Embryonic facial prominence (tissue), 1 donor: ENCODE data around the gene TTC33.
"Not testable (repeated sequence)": the region's sequence is repeated elsewhere in the genome, so short reads cannot be mapped to it uniquely, and the experiment has no call there.

Experiments
- DNase-seq: peaks from one replicate; pipeline ENCODE4 v3.0.0-alpha.2; 2016; ENCODE audit errors: extremely low spot score

Gene TTC33

DNA sequence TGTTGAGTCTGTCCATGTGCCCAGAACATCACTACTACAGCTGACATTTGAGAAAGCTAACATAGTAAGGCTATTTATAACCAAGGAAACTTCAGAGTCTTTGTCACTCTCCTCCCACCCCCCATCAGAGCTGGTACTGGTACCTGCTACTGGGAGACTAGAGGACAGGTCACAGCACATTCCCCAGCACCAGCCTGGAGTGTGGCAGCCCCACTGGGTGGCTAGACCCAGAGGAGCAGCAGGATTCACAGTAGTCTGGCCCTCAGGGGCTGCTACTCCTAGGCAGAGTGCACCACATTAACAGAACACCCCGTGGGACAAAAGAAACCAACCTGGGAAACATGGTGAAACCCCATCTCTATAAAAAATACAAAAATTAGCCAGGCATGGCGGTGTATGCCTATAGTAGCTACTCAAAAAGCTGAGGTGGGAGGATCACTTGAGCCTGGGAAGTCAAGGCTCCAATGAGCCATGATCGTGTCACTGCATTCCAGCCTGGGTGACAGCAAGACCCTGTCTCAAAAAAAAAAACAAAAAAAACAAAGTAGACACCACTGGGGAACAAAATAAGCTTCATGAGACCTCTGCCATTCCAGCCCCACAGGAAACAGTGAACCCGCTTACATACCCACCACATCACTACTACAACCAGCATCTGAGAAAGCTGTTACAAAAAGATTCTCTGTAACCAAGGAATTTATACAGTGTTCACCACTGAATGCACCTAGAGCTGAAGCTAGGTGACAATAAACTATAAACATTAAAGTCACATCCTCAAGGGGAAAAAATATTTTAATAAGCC, 102.3 kb downstream of the TTC33 start:
- no peak for DNase-seq

GRCh38 chr5:40652441-40653220, 103.1 kb downstream of the TTC33 start:
- no peak for DNase-seq

DNA sequence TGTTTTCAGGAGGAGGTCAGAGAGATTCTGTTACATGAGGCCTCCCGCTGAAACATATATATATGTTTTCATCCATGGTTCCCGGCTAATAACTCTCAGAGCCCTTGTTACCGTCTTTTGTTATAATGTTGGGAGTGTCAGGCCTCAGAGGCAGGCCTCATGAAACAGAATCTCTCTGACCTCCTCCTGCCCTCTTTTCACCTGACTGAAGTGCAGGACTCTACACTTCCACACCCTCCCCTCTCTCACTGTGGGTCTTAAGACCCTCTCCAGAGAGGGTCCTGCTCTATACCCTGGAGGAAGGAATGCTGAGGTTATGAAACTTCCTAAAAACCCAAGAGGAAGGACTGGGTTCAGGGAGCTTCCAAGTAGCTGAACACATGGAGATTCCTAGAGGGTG, 104.6 kb downstream of the TTC33 start:
- no peak for DNase-seq

GRCh38 chr5:40649463-40650030, 106.2 kb downstream of the TTC33 start:
- no peak for DNase-seq

DNA sequence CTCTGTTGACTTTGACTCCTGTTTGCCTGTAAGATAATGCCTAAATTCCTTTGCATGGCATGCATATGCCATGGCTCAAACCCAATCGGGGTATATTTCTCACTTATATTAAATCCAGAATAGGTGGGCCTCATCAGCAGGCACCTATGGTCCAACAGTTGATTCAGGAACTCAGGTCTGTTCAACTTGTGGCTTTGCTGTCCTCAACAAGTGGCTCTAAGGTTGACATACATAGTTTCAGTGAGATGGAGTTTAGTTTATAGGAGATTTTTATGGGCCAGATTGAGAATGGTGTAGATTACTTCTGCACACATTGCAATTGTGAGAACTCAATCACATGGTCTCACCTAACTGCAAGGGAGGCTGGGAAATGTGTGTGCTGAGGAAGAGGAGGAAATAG, 107.6 kb downstream of the TTC33 start:
- DNase-seq = no peak

DNA sequence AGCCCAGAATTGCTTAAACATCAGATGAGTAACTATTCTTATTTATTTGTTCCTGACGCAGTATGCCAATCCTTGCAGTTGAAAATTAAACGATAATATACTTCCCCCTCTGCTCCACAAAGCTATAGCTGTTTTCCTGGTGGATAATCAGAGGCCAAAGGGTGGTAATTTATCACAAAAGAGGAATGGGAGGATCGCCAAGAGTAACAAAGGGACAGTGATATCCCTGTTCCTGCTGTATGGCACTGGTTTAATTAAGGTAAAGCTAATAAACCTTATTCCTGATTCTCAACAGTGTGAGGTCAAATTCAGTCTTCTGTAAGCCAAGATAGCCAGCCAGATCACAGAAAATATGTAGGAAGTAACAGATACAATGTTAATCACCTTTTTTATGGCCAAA, 109.5 kb downstream of the TTC33 start:
- DNase-seq = no peak

DNA sequence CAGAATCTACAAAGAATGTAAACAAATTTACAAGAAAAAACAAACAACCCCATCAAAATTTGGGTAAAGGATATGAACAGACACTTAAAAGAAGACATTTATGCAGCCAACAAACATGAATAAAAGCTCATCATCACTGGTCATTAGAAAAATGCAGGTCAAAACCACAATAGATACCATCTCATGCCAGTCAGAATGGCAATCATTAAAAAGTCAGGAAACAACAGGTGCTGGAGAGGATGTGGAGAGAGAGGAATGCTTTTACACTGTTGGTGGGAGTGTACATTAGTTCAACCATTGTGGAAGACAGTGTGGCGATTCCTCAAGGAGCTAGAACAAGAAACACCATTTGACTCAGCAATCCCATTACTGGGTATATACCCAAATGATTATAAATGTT, 116.2 kb downstream of the TTC33 start:
- not testable (repeated sequence) for DNase-seq

- DNase-seq = no peak
These were observed 121.2 kb downstream of the TTC33 start for GRCh38 chr5:40634593-40634992.

DNA sequence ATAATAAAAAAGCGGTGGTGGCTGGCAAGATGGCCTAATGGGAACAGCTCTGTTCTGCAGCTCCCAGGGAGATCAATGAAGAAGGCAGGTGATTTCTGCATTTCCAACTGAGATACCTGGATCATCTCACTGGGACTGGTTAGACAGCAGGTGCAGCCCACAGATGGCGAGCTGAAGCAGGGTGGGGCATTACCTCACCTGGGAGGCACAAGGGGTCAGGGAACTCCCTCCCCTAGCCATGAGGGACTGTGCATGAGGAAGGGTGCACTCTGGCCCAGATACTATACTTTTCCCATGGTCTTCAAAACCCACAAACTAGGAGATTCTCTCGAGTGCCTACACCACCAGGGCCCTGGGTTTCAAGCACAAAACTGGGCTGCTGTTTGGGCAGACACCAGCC, 121.6 kb downstream of the TTC33 start:
- no peak for DNase-seq

DNA sequence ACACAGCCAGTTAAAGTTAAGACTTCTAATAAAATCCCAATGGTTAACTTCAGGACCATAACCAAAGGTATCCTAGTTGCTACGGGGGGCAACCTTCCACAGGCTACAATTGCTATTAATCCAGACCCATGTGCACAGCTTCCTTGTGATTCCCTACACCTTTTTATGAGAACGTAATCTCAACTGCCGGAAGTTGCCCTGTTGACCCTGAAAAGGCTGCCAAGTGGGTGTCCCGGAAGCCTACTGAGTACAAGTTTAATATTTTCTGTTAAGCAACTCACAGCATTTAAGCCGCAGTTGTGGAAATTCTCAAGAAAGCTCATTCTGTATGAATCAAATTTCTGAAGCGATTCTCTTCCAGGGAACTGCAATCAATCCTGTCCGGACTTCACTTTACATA, 124.5 kb downstream of the TTC33 start:
- DNase-seq = no peak

DNA sequence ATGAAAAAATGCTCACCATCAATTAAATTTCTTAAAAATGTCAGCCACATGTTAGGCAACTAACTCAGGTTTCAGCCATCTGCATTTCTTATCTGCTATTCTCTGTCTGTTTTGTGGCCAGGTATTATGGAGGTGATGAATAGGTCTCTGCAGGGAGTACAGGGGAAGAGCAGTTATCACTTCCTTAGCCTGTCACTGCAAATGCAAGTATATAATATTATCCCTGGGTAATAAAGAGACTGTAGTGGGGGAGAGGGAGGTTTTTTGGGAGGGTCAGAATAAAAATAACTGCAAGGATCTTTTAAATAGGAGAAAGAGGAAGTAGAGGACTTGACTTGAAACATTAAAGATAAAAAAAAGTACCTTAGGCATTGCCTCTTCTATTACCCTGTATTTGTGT, 125.6 kb downstream of the TTC33 start:
- DNase-seq = no peak

DNA sequence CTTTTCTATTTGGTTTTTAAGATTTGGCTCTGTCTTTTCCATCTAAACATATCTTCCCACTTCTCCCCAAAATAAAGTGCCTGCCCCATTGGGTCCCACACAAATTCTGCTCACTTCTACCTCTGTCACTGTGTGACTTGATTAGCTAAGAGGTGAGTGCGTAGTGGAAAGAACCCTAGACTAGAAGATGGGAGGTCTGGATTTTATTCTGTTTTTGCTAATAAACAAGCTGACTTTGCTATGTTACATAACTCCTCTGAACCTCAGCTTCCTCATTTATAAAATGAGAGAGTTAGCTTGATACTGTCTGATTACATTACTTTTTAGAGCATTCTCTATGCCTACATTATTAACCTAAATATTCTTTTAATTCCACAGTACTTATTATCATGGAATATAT, 127.4 kb downstream of the TTC33 start:
- no peak for DNase-seq

DNA sequence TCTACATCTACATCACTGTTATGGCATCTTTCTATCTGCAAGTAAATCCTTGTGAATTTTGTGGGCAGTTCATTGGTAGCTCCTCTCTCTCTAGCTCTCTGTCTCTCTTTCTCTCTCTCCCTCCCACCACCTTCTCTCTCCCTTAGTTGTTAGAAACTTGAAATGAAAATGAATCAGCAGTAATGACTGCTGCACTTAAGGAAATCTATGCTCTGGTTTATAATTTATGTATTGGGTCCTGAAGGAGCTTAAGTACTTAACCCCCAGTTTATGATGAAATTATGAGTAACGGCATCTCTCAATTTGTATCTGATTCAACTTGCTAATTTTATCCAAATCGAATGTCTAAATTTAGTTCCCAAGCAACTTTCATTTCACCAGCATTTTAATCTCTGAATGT, 128.1 kb downstream of the TTC33 start:
- DNase-seq = no peak

- no peak for DNase-seq
These were observed 129.0 kb downstream of the TTC33 start for GRCh38 chr5:40626801-40627200.

DNA sequence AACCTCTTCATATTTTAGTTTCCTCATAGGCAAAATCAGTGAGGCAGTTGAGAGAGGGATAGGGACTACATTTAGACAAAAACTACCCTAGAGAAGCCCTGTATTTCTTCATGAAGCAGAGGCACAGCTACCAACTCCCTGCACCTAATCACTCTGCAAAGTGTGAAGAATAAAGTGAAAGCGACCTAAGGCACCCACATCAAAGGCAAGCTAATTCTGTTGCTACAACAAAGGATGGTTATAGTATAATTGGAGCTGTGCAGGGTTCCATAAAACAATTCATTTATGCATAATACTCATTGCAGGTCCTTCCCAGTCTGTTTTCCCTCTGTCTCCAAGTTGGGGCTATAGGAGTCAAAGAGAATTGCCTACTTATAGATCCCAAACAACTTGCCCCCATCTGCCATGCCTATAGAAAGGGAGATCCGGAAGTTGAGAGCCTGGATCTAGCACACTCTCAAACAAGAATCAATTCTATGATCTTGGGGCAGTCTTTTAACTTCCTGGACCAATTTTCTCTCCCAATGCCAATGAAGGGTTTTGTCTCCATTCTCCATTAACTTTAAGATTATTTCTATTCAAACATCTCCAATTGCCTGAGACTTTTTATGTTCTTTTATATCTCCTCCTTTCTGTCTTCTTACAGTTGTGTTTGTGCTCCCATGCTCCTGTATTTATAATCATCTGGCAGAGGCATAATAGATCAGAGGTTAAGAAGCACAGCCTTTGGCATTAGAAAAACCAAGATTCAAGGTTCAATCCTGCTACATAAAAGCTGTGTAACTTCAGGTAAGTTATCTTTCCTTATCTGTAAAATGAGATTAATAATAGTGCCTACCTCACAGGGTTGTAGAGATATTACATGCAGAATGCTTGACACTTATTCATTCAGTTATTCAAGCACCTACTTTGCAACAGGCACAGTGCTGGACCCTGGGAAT, 132.0 kb downstream of the TTC33 start:
- no peak for DNase-seq

DNA sequence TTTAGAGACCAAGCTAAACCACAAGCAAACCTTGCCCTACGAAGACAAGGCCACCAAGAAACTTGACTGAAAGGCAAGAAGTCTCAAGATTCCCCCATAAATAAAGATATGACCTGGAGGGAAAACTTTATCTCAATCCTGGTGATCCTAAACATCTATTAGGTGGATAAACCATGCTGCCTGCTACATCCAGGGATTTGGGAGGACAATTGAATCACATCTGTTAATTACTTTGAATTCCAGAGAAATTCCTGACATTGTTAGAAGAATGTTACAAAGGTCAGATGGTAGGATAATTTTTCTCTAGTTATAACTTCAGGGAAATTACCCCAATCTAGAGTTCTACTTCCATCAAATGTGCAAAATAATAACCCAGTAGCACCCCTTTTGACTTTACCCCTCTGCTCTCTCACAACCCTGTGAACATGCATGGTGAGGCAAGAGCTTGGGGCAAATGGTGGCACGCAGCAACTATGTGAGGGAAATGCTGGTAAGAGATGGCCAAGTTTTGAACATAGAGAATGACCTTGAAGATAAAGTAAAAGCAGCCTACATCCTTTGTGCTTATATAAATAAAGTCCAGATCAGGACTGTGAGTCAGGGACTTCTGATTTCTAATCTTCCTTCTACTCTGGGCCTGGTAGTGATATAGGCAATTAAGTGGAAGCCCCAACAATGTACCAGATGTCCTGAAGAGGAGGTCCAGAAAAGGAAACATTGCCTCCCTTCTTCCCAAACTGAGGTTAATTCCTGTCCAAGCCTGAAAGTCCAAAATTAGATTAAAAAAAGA, 133.1 kb downstream of the TTC33 start:
- DNase-seq = no peak

DNA sequence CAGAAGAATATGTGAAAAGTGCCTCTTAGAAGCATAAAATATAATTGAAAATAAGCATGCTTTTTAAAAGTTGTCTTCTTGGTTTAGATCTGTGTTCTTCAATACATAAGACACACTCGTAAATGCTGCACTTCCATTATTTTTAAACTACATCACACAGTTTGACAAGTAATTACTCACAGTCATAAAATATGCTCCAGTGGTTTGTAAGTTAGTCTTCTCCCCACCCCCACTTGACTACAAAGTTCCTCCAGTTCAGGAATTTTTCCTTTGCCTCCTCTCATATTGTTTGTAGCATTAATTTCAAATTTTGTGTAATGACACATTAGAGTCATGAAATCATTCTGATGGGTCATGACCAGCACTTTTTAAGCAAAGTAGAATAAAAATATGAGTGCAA, 136.3 kb downstream of the TTC33 start:
- DNase-seq = no peak

DNA sequence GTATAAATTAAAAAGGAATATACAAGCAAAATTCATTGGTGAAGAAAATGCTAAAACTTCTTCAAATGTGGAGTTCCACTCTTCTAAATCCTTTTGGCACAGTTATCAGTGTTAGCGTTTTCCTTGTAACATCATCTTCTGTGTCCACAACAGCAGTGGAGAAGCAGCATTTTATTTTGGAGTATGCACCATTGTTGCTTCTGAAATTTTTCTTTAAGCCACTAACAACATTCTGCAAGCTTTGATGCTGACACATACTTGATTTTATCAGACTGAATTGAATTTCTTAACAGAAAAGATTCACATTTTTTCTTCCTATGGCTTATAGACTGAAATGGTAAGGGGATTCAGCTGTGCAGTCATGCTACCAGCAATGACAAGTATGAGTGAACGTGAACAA, 136.8 kb downstream of the TTC33 start:
- no peak for DNase-seq

DNA sequence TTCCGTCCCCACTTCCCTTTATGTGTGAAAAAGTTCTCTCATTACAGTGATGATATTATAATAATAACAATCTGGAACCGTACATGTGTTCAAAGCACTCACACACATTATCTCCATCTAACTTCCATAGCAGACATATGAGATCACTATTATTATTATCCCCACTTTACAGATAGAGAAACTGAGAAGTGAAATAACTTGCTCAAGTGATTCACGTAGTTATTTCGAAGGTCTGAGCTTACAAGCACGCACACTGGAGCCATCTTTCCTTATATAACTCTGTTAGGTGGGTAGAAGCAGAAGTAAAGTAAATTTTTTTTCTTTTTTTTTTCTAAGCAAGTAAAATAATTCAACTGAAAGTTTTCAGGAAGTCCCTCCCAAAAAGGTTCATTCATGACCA, 139.0 kb downstream of the TTC33 start:
- DNase-seq = no peak

DNA sequence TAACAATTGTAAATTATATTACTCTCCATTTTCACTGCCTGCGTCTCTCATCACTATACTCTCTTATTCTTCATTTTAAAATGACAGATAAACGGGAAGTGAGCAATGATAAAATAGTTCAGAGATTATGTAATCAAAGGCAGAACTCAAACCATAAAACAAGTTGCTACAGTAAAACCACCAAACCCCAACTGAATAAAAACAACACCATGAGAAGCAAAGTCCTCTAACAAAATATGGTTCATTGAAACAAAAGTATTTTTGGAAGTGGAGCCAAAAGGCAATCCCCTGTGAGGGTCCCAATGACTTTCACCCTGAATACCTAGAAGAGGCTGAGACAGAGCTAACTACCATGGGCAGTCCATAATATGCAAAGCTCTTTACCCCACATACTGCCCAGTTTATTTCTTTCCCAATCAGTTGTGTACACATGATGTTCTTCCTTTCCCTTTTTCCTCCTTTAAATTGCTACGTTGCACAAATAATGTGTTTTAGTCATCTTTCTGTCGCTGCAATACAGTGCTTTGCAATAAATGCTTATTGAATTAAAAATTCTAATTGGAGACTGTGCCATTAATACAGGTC, 140.1 kb downstream of the TTC33 start:
- DNase-seq = no peak
